ENCODE data around the gene ITIH2.

ITIH2 gene

GRCh38 chr10:7665767-7666166, 37.3 kb upstream of the ITIH2 start:
- Histone ChIP-seq H3K4me3 (ENCODE audit: low read depth, low read length) (no peak overlapping the region), H3K36me3 (replicated peaks) (no peaks in the 10 kb centered on the region), H3K27ac (no peak overlapping the region), H3K27me3 (replicated peaks) (peaks cover 24% of the 10 kb centered on the region)
- no peak for DNase-seq
- no peak for TF ChIP-seq CTCF (IDR thresholded peaks at IDR 0.05; ENCODE audit: low read depth, low read length, missing control alignments)
- in situ Hi-C loops (cut with HindIII; ENCODE audit: low pct_ligation_motif_present, low sequenced_read_pairs), result no loop called here

- TF ChIP-seq CTCF (IDR thresholded peaks at IDR 0.05; ENCODE audit: low read depth, low read length, missing control alignments), result no peak
- in situ Hi-C loops (cut with HindIII; ENCODE audit: low pct_ligation_motif_present, low sequenced_read_pairs), result no loop called here
- Histone ChIP-seq H3K27ac (no peak within 1 kb of the TSS), H3K27me3 (replicated peaks) (peaks cover 24% of the 10 kb centered on the region), H3K4me3 (ENCODE audit: low read depth, low read length) (no peak within 1 kb of the TSS), H3K36me3 (replicated peaks) (no peaks in the 10 kb centered on the region)
- DNase-seq, result no peak
Measured at GRCh38 chr10:7666253-7667023, 36.7 kb upstream of the ITIH2 start, which contains the start of gene ITIH5. Gene ITIH5 (minus strand): TSS chr10:7666966. CDS start chr10:7666892, 74 bp downstream.

- Histone ChIP-seq H3K27ac (no peak overlapping the region), H3K4me3 (ENCODE audit: low read depth, low read length) (no peak overlapping the region), H3K36me3 (replicated peaks) (no peaks in the 10 kb centered on the region), H3K27me3 (replicated peaks) (peaks cover 24% of the 10 kb centered on the region)
- in situ Hi-C loops (cut with HindIII; ENCODE audit: low pct_ligation_motif_present, low sequenced_read_pairs), result no loop called here
- DNase-seq, result no peak
- no peak for TF ChIP-seq CTCF (IDR thresholded peaks at IDR 0.05; ENCODE audit: low read depth, low read length, missing control alignments)
Measured at GRCh38 chr10:7667262-7668141, 35.6 kb upstream of the ITIH2 start.

- no peaks in the 10 kb centered on the region for H3K36me3 ChIP-seq (replicated peaks)
- TF ChIP-seq CTCF (IDR thresholded peaks at IDR 0.05; ENCODE audit: low read depth, low read length, missing control alignments), result no peak
- H3K4me3 ChIP-seq (ENCODE audit: low read depth, low read length), result no peak overlapping the region
- no peak overlapping the region for H3K27ac ChIP-seq
- peaks cover 19% of the 10 kb centered on the region for H3K27me3 ChIP-seq (replicated peaks)
- in situ Hi-C loops (cut with HindIII; ENCODE audit: low pct_ligation_motif_present, low sequenced_read_pairs), result no loop called here
- no peak for DNase-seq
Measured at GRCh38 chr10:7670157-7670556, 33.0 kb upstream of the ITIH2 start.

GRCh38 chr10:7672341-7673134, 30.6 kb upstream of the ITIH2 start:
- TF ChIP-seq CTCF (IDR thresholded peaks at IDR 0.05; ENCODE audit: low read depth, low read length, missing control alignments), result no peak
- in situ Hi-C loops (cut with HindIII; ENCODE audit: low pct_ligation_motif_present, low sequenced_read_pairs), result no loop called here
- Histone ChIP-seq H3K27me3 (replicated peaks) (peaks cover 6% of the 10 kb centered on the region), H3K27ac (no peak overlapping the region), H3K4me3 (ENCODE audit: low read depth, low read length) (no peak overlapping the region), H3K36me3 (replicated peaks) (no peaks in the 10 kb centered on the region)
- no peak for DNase-seq
